PC-9 (cell line): Measurements from ENCODE around the gene CASKIN1. TPM values are rescaled to one million over a fixed set of nuclear protein-coding genes. Genes with fewer than 3 reads are reported as not detected.

Source experiments
- BruUV-seq: library from RNA; stranded (reverse); fragments of 400-500 nt; replicated peaks from 2 replicates; lab custom pipeline; 2021; lab: Mats Ljungman, UMichigan
- CTCF ChIA-PET: fragments of 300-600 bp; sonication (Branson Sonifier 250); formaldehyde crosslinking; loops from one replicate; lab custom pipeline; 2022; ENCODE audit warnings: antibody characterized with exemption; lab: Charles Lee
- POLR2A ChIA-PET: fragments of 300-600 bp; sonication (Branson Sonifier 250); formaldehyde crosslinking; loops from one replicate; lab custom pipeline; 2022; ENCODE audit warnings: antibody characterized with exemption; ENCODE audit not compliant: unreplicated experiment; lab: Charles Lee
- DNase-seq, 2 experiments: peaks; one replicate each; pipeline versions ENCODE4 v3.0.0 to v3.0.0-alpha.2; 2015 to 2022; ENCODE audit warnings: mixed read lengths in 1 of 2
- H2AFZ ChIP-seq: fragments of 200-600 bp; sonication (generic); 2 replicates; pipeline ENCODE4 v1.8.1; 2017; ENCODE audit warnings: antibody characterized with exemption
- H3F3A ChIP-seq: fragments of 200-600 bp; sonication (generic); 2 replicates; pipeline ENCODE4 v1.8.1; 2017; ENCODE audit warnings: antibody characterized with exemption, mild to moderate bottlenecking, low read depth; ENCODE audit not compliant: insufficient read depth
- H3K27ac ChIP-seq: fragments of 200-600 bp; sonication (generic); 2 replicates; pipeline ENCODE4 v1.6.1; 2016; ENCODE audit warnings: mixed run types
- H3K27me3 ChIP-seq: fragments of 200-600 bp; sonication (generic); 2 replicates; pipeline ENCODE4 v1.6.1; 2016; ENCODE audit warnings: low read depth, mixed run types; ENCODE audit not compliant: insufficient read depth
- H3K36me3 ChIP-seq: fragments of 200-600 bp; sonication (generic); 2 replicates; pipeline ENCODE4 v1.6.1; 2016; ENCODE audit warnings: low read depth, mixed run types
- H3K4me1 ChIP-seq: fragments of 200-600 bp; sonication (generic); replicated peaks from 2 replicates; pipeline ENCODE4 v1.6.1; 2016; ENCODE audit warnings: mixed run types; ENCODE audit not compliant: insufficient read depth
- H3K4me2 ChIP-seq: fragments of 200-600 bp; sonication (generic); 2 replicates; pipeline ENCODE4 v1.6.1; 2017; ENCODE audit warnings: mixed run types
- H3K4me3 ChIP-seq: fragments of 200-600 bp; sonication (generic); 2 replicates; pipeline ENCODE4 v1.6.1; 2016; ENCODE audit warnings: mixed run types
- H3K79me2 ChIP-seq: fragments of 200-600 bp; sonication (generic); 2 replicates; pipeline ENCODE4 v1.6.1; 2017; ENCODE audit warnings: low read depth, mixed run types
- H3K9me2 ChIP-seq: fragments of 200-600 bp; sonication (generic); 2 replicates; pipeline ENCODE4 v1.8.1; 2017; ENCODE audit warnings: mild to moderate bottlenecking; ENCODE audit not compliant: insufficient read depth
- H3K9me3 ChIP-seq: fragments of 200-600 bp; sonication (generic); 2 replicates; pipeline ENCODE4 v1.8.1; 2016; ENCODE audit warnings: low read depth; ENCODE audit not compliant: insufficient read depth
- H4K20me1 ChIP-seq: fragments of 200-600 bp; sonication (generic); 2 replicates; pipeline ENCODE4 v1.8.1; 2017; ENCODE audit not compliant: insufficient read depth
- CTCF ChIP-seq: fragments of 200-600 bp; sonication (generic); conservative IDR thresholded peaks from 2 replicates; pipeline ENCODE4 v1.6.1; 2017; ENCODE audit warnings: mixed run types, antibody characterized with exemption, mild to moderate bottlenecking, moderate library complexity
- EZH2 ChIP-seq: fragments of 200-600 bp; sonication (generic); IDR thresholded peaks from 2 replicates; pipeline ENCODE4 v1.8.0; 2017; ENCODE audit warnings: antibody characterized with exemption, low read depth
- intact Hi-C: fragments of 100-400 bp; cut with micrococcal nuclease; formaldehyde crosslinking; loops from one replicate; pipeline ENCODE4 v1.10.0; 2022; ENCODE audit not compliant: unreplicated experiment
- total RNA-seq: library from RNA; stranded (reverse); gene quantifications from 2 replicates; pipeline ENCODE4 v1.2.3, GENCODE V29; 2021

CASKIN1 gene
- total RNA-seq, 1 experiment from 2014 or later, result 2.1 TPM

- TF ChIP-seq CTCF (no peak), EZH2 (no peak)
- Histone ChIP-seq H3K9me3 (no peaks in the 10 kb centered on the region), H3K27me3 (peaks cover 35% of the 10 kb centered on the region), H2AFZ (no peak overlapping the region), H3K4me1 (no peaks in the 10 kb centered on the region), H3K4me3 (peak overlapping the region; percentile 48; the same call in 1 of the 2 replicates), H3K4me2 (peak overlapping the region; percentile 77), H3K36me3 (no peaks in the 10 kb centered on the region), H3F3A (peaks cover 12% of the 10 kb centered on the region; the same call in 1 of the 2 replicates), H3K27ac (no peak overlapping the region), H4K20me1 (no peaks in the 10 kb centered on the region), H3K79me2 (no peaks in the 10 kb centered on the region), H3K9me2 (no peaks in the 10 kb centered on the region)
- CTCF ChIA-PET, result interaction anchor here (0.5 to 1.1 kb wide), 3 partner anchors 19 to 285 kb away, joined by 4 to 6 read pairs (median 5); partner anchors contain the start of gene PGP
- POLR2A ChIA-PET, result interaction anchor here (1.0 kb wide), 1 partner anchor 8 kb away, joined by 3 read pairs; no protein-coding TSS in a partner anchor
- intact Hi-C loops, result loop anchor here (5.0 kb wide), 1 partner anchor 307 kb away; no protein-coding TSS in a partner anchor
- DNase-seq, result no peak
- no TSS peak for BruUV-seq
These were observed 863 bp downstream of the CASKIN1 start for GRCh38 chr16:2195322-2196161.

GRCh38 chr16:2194852-2195321 is 1.5 kb downstream of the CASKIN1 start:
- BruUV-seq, result no TSS peak
- Histone ChIP-seq H3K27me3 (peaks cover 35% of the 10 kb centered on the region), H2AFZ (no peak overlapping the region), H3K9me3 (no peaks in the 10 kb centered on the region), H3K36me3 (no peaks in the 10 kb centered on the region), H3K27ac (no peak overlapping the region), H3K4me2 (peak overlapping the region; percentile 77; the same call in 1 of the 2 replicates), H3K79me2 (no peaks in the 10 kb centered on the region), H3K4me3 (no peak overlapping the region), H3K4me1 (no peaks in the 10 kb centered on the region), H3K9me2 (no peaks in the 10 kb centered on the region), H4K20me1 (no peaks in the 10 kb centered on the region), H3F3A (peaks cover 12% of the 10 kb centered on the region; the same call in 1 of the 2 replicates)
- intact Hi-C loops, result loop anchor here (5.0 kb wide), 1 partner anchor 307 kb away; no protein-coding TSS in a partner anchor
- TF ChIP-seq CTCF (peak; percentile 70), EZH2 (no peak)
- POLR2A ChIA-PET, result interaction anchor here (1.0 kb wide), 1 partner anchor 8 kb away, joined by 3 read pairs; no protein-coding TSS in a partner anchor
- DNase-seq, result peak in 1 of 2 experiments; percentile 59
- CTCF ChIA-PET, result interaction anchor here (0.5 to 1.1 kb wide), 4 partner anchors 20 to 311 kb away, joined by 3 to 8 read pairs (median 4); partner anchors contain the start of genes NDUFB10 and PGP

GRCh38 chr16:2194166-2194834 is 2.1 kb downstream of the CASKIN1 start:
- intact Hi-C loops, result no loop called here
- no peak overlapping the region for H3K4me2 ChIP-seq
- H3K4me1 ChIP-seq, result no peaks in the 10 kb centered on the region
- no peak overlapping the region for H3K4me3 ChIP-seq
- no peak overlapping the region for H2AFZ ChIP-seq
- no peak overlapping the region for H3K27ac ChIP-seq
- no peaks in the 10 kb centered on the region for H3K36me3 ChIP-seq
- H3K79me2 ChIP-seq, result no peaks in the 10 kb centered on the region
- BruUV-seq, result no TSS peak
- DNase-seq, result peak; percentile 48 to 71
- TF ChIP-seq CTCF (no peak), EZH2 (no peak)
- no peaks in the 10 kb centered on the region for H3K9me2 ChIP-seq
- peaks cover 12% of the 10 kb centered on the region; the same call in 1 of the 2 replicates for H3F3A ChIP-seq
- CTCF ChIA-PET, result interaction anchor here (0.5 to 1.1 kb wide), 5 partner anchors 20 to 312 kb away, joined by 3 to 9 read pairs (median 5); partner anchors contain the start of genes NDUFB10 and PGP
- peaks cover 35% of the 10 kb centered on the region for H3K27me3 ChIP-seq
- H4K20me1 ChIP-seq, result no peaks in the 10 kb centered on the region
- POLR2A ChIA-PET, result interaction anchor here (1.0 kb wide), 1 partner anchor 9 kb away, joined by 3 read pairs; no protein-coding TSS in a partner anchor
- no peaks in the 10 kb centered on the region for H3K9me3 ChIP-seq
